Right lobe of liver (tissue), 6 donors: ENCODE measurements around the gene MTIF3. TPM values are rescaled to one million over a fixed set of nuclear protein-coding genes. Genes with fewer than 3 reads are reported as not detected.

Source experiments
- ATAC-seq, 4 donors: fragments of 200-7000 bp; cut with Tn5 transposase; one replicate each; pipeline ENCODE4 v1.9.1; 2020; ENCODE audit warnings: mild to moderate bottlenecking in 4 of 4, moderate library complexity in 4 of 4
- DNase-seq, 3 donors: peaks; one replicate each; pipeline ENCODE4 v3.0.0-alpha.2; 2020
- H3K27ac ChIP-seq, 3 donors: fragments of 200-600 bp; one replicate each; pipeline ENCODE4 v1.8.0; 2022
- H3K27me3 ChIP-seq, 2 donors: fragments of 200-600 bp; one replicate each; pipeline ENCODE4 v1.8.0; 2022
- H3K36me3 ChIP-seq, 4 donors: fragments of 200-600 bp; sonication (generic) in 1 of 4; one replicate each; pipeline versions ENCODE4 v1.5.1 to v1.8.0; 2017 to 2022; ENCODE audit warnings: control low read depth in 1 of 4
- H3K4me1 ChIP-seq, 4 donors: fragments of 200-600 bp; sonication (generic) in 1 of 4; one replicate each; pipeline versions ENCODE4 v1.5.1 to v1.8.0; 2017 to 2022; ENCODE audit warnings: control low read depth in 1 of 4
- H3K4me3 ChIP-seq, 3 donors: fragments of 200-600 bp; one replicate each; pipeline ENCODE4 v1.8.0; 2022
- H3K9me3 ChIP-seq, 4 donors: fragments of 200-600 bp; sonication (generic) in 1 of 4; one replicate each; pipeline versions ENCODE4 v1.5.1 to v1.8.0; 2017 to 2022; ENCODE audit warnings: control low read depth in 1 of 4
- POLR2A ChIP-seq: fragments of 450-650 bp; IDR thresholded peaks from one replicate; pipeline ENCODE4 v1.6.1; 2017; ENCODE audit warnings: antibody characterized with exemption, mild to moderate bottlenecking
- WGBS: methylation state at CpG from one replicate; pipeline ENCODE4 v1.1.6; 2018; ENCODE audit warnings: low coverage, low lambda C conversion rate; ENCODE audit not compliant: insufficient coverage; ENCODE audit errors: missing lambda C conversion rate; 5-methylcytosine and 5-hydroxymethylcytosine counted together
- intact Hi-C, 2 donors: fragments of 100-400 bp; cut with DNase I; formaldehyde crosslinking; loops; one replicate each; pipeline versions ENCODE4 v1.11.2 to v1.14.1; 2022
- total RNA-seq, 6 experiments: library from RNA; depleted of rRNA in 2 of 6; stranded (reverse); fragments of >200 nt in 2 of 6; fragmentation: NEBNext Ultra II Directional in 3 of 6; extraction: Animal tissue kit (Norgen Biotek cat#: 25700) in 3 of 6; gene quantifications; one replicate each; pipeline versions ENCODE4 v1.1.0 to v1.2.4, GENCODE V29; 2016 to 2023
- TF ChIP-seq, protein P1 (sequence below), 4 donors: fragments of 200-600 bp in 3 of 4; fragments of 450-650 bp in 1 of 4; IDR thresholded peaks; one replicate each; pipeline versions ENCODE4 v1.5.1 to v1.8.0; 2016 to 2022; ENCODE audit warnings: antibody characterized with exemption in 4 of 4, mild to moderate bottlenecking in 2 of 4
- donor health status: DM: no; HTN: yes; CAD: no.
- donor health status: DM: no; HTN: no; CAD: no.
- donor health status: DM: no; HTN: no; CAD: no.
- donor health status: DM: no; HTN: yes; CAD: no.
- donor health status: DM: no; HTN: yes; CAD: no.

Gene MTIF3
- total RNA-seq, 6 experiments from 2014 or later = 26.5 to 46.0 (median 32.0) TPM

DNA sequence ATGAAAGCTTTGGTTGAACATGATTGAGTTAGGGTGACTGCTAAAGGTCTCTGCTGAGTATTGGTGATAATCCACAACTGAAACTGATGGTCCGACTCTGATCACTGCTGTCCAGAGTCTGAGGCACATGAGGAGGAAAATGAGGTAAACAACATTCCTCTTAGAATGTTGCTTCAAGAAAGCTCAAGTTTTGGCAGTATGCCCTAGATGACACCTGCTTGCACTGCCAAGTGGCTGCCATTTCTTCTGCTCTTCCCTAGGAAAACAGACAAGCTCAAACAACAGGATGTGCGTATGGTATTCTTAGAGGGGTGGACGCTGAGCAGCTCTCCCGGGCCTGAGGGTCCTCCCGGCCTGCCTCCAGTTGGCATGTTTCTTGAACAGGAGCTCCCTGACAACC is 15.2 kb upstream of the MTIF3 start:
- Histone ChIP-seq H3K36me3 (no peaks in the 10 kb centered on the region), H3K4me3 (no peak overlapping the region), H3K27ac (no peak overlapping the region), H3K4me1 (no peaks in the 10 kb centered on the region), H3K9me3 (no peaks in the 10 kb centered on the region), H3K27me3 (no peaks in the 10 kb centered on the region)
- ATAC-seq (no peak), DNase-seq (no peak)
- intact Hi-C loops = no loop called here
- 92% methylated on average over 1 of the region's 5 CpGs for WGBS
- TF ChIP-seq, protein P1, sequence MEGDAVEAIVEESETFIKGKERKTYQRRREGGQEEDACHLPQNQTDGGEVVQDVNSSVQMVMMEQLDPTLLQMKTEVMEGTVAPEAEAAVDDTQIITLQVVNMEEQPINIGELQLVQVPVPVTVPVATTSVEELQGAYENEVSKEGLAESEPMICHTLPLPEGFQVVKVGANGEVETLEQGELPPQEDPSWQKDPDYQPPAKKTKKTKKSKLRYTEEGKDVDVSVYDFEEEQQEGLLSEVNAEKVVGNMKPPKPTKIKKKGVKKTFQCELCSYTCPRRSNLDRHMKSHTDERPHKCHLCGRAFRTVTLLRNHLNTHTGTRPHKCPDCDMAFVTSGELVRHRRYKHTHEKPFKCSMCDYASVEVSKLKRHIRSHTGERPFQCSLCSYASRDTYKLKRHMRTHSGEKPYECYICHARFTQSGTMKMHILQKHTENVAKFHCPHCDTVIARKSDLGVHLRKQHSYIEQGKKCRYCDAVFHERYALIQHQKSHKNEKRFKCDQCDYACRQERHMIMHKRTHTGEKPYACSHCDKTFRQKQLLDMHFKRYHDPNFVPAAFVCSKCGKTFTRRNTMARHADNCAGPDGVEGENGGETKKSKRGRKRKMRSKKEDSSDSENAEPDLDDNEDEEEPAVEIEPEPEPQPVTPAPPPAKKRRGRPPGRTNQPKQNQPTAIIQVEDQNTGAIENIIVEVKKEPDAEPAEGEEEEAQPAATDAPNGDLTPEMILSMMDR (IDR thresholded peaks at IDR 0.05) = no peak
- TF ChIP-seq POLR2A = no peak

DNA sequence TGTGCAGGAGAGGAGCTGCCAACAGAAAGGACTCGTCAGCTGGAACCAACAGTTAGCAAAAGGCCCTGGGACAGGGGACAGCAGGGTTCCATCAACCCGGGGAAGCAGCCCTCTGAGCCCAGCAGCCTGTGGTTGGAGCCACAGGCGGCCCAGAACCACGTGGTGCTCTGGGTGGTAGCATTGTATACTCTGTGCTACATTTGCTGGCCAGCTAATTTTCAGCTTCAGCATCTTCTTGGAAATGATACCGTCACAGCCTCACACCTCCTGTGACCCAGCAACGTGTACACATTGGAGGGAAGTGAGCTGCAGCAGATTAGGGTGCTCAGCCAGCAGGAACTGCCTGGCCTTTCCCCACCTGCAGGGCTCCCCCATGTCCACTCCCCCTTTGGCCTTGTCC is 13.1 kb upstream of the MTIF3 start:
- ATAC-seq (no peak), DNase-seq (no peak)
- H3K9me3 ChIP-seq = no peaks in the 10 kb centered on the region
- H3K36me3 ChIP-seq = no peaks in the 10 kb centered on the region
- no peak overlapping the region for H3K4me3 ChIP-seq
- 80% methylated on average over 1 of the region's 6 CpGs for WGBS
- no peak for TF ChIP-seq POLR2A
- TF ChIP-seq, protein P1 (IDR thresholded peaks at IDR 0.05) = no peak
- no peaks in the 10 kb centered on the region for H3K4me1 ChIP-seq
- no peak overlapping the region for H3K27ac ChIP-seq
- H3K27me3 ChIP-seq = no peaks in the 10 kb centered on the region
- intact Hi-C loops = no loop called here

DNA sequence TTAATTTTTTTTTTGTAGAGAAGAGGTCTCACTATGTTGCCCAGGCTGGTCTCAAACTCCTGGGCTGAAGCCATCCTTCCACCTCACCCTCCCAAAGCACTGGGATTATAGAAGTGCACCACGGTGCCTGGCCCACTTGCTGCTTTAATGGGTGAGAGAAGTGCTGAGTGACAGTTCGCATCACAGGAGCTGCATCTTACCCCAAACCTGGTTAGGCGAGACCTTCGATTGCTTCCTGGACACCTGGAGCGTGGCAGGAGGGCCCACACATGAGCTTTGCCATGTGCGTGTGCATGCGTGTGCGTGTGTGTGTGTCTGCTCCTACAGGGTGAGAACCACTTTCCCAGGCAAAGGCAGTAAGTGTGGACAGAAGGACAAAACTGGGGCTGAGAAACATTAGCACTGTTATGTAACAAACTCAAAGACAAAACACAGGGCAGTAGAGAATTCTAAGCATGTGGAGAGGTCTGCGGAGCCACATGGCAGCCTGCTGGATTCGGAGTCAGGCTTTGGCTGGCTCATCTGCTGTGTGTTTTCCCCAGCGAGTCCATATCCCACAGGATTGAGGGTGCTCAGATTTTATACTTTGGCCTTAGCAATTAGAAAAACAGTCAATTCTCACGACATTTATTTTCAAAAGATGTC is 11.7 kb upstream of the MTIF3 start:
- no peaks in the 10 kb centered on the region for H3K9me3 ChIP-seq
- H3K36me3 ChIP-seq = no peaks in the 10 kb centered on the region
- H3K27me3 ChIP-seq = no peaks in the 10 kb centered on the region
- no peak for ATAC-seq
- intact Hi-C loops = no loop called here
- no peak for TF ChIP-seq POLR2A
- TF ChIP-seq, protein P1 (IDR thresholded peaks at IDR 0.05) = no peak
- no peak overlapping the region for H3K4me3 ChIP-seq
- no peak overlapping the region for H3K27ac ChIP-seq
- no peak for DNase-seq
- no peaks in the 10 kb centered on the region for H3K4me1 ChIP-seq
- 74% methylated on average over 6 of the region's 12 CpGs for WGBS

DNA sequence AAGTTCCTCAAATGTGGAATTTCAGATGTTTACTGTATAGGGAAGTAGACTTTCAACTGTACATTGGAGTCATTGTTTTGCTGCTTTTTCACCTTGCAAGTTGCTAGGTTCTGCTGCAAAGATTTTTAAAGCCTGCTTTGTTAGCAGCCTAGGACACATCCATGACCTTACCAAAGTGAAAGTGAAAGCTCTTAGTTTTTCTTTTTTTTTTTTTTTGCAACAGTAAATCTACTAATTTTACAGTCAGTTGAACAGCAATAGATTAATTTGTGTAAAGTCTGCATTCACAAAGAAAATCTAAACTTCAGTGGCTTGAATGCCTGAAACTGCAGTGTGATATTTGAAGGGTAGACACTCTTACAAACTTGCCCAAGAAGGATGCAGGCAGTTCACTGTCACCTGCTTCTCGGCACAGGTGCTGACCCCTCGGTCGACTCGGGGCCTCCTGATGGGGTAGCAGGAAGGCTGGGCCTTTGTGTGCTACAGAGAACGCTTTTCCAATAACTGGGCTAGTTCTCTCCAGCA is 5.0 kb upstream of the MTIF3 start:
- H3K9me3 ChIP-seq = no peaks in the 10 kb centered on the region
- no peak for TF ChIP-seq POLR2A
- TF ChIP-seq, protein P1 (IDR thresholded peaks at IDR 0.05) = no peak
- peaks cover 0 to 12% (median 0%) of the 10 kb centered on the region in 4 donors for H3K4me1 ChIP-seq
- H3K4me3 ChIP-seq = peak overlapping the region; percentile 13 to 52 (median 40)
- no peaks in the 10 kb centered on the region for H3K36me3 ChIP-seq
- DNase-seq (no peak), ATAC-seq (peak; percentile 17 to 38 (median 27))
- WGBS = 0% methylated on average over 5 of the region's 5 CpGs
- H3K27ac ChIP-seq = peak overlapping the region in 2 of 3 donors; percentile 38 to 54
- no peaks in the 10 kb centered on the region for H3K27me3 ChIP-seq
- intact Hi-C loops = no loop called here
